ENCODE data around the gene GNS.

Gene GNS

GRCh38 chr12:64673490-64674169 lies 85.6 kb downstream of the GNS start:
- no peak for DNase-seq (ENCODE audit: low read depth)

DNA sequence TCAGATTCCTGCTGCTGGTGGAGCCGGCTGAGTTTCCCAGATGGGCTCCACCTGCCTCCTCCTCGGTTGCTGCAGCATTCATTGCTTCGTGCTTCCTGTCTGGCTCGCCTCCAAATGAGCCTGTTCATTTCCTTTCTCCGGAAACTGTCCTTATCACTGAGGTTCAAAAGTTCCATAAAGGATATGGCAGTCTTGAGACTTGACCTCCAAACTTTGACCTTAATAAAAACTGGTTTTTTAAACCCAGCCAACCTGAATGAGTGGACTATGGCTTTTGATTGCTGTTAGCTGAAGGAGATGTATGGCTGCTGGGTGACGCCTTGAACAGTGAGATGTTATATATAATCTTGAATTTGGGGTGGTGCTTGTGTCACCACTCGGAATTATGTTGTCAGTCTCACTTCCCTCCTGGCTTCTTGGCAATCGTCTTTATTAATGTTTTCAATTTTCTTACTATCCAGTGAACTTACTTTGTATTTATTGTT lies 86.2 kb downstream of the GNS start:
- no peak for DNase-seq (ENCODE audit: low read depth)

GRCh38 chr12:64671681-64672080 lies 87.5 kb downstream of the GNS start:
- no peak for DNase-seq (ENCODE audit: low read depth)

DNA sequence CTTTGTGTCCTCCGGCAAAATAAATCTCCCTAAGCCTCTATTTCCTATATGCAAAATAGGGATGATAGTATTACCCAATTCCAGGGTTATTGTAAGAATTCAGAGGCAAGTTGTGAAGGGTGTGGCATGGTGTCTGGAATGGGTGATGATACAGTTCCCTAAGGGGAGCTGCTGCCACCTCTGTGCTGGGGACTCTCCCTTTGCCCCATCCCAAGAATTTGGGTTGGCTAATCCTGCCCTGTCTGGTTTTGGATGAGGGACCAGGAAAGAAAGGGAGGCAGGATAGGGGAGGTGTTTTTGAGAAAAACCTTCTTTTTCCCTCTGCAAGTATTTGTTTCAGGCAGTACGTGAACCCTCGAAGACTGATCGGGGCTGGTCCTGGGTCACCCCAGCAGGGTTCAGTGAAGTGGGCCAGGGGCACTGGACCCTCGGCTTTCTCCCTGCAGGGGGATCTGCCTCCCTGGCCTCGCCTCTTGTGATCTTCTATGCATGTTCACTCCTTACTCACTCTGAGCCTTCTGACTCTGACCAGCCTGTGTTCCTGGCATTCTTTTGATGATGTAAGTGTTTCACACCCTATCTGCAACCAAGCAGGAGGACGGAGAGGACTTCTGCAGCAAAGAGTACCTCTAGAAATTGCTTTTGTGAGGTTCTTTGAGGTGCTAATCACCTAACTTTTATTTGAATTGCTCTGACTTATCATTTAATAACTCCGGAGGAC lies 88.1 kb downstream of the GNS start:
- DNase-seq (ENCODE audit: low read depth), result peak; percentile 85

GRCh38 chr12:64670019-64670418 lies 89.2 kb downstream of the GNS start:
- no peak for DNase-seq (ENCODE audit: low read depth)

DNA sequence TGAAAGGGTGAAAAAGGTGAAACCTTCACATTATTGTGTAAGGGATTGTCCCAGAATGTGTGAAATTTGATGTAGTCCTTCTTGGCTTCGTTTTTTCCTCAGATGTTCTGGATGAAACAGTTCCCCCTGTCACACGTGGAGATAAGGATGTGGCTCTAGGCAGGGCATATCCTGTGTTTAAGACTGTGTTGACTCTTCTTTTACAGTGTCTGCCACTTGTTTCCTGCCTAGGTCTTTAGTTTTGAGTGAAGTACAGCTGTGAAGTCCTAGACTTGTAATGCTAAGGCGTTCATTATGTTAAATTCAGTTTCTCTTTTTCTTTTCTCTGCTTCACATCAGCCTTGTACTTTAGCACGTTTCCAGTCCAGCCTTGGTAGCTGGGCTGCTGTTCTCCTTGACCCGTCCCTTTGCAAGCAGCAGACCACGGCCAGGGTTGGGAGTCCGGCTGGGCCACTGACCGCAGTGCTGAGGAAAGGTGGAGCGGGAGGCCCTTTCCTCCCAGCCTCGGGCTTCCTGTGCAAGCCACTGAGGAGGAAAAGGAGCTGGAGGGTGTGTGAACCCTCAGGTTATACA lies 89.8 kb downstream of the GNS start:
- DNase-seq (ENCODE audit: low read depth), result no peak

DNA sequence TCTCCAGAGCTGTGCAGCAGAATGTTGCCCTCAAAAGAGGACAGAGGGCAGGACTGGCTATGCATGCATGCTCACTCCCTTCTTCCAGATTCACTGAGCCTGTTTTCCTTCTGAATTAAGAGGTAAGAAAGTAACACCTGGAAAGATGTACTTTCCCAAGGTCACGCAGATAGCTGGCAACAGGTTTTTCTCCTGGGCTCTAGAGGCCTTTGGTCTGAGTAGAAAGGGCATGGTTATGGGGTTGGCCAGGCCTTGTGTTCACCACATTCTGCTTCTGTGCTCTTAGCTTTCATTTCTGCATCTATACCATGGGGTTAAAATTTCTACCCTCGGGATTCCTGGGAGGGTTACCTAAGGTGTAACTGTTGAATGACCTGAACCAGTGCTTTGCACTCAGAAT lies 91.4 kb downstream of the GNS start:
- no peak for DNase-seq (ENCODE audit: low read depth)

DNA sequence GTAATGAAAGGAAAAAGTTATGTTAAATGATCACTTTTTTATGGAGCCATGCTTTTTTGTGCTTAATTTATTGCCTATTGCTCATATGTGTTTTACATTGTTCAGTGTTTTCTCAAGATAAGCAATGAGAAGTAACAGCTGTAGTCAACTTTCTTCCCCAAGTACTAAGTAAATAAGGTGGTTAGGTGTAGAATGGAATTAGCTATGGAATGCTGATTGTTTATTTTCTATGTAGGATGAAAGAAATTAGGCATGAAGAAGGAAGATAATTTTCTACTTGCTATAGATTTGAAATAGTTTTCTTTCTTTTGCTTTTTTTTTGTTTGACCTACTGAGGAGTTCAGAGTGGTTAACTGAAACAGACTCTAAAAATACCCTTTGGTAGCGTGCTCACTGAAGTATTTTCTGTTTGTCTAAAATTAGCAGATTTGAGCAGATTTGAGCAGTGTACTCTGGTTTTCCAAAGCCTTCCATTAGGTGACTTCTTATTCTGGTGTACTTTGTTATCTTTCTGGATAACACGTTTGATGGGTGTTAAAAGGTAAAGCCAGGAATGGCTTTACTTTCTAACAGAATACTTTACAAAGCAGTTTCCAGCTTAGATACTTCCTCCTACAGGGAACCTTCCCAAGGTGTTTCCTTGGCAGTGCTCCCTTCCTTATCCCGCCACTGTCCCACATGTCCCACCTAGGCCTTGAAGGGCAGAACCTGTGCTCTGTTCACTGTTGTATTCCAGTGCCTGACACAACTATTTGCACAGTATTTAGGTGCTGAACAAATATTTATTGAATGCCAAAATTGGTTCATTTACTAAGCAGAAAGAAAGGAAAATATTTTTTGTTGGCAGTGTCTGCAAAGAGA lies 92.9 kb downstream of the GNS start:
- no peak for DNase-seq (ENCODE audit: low read depth)

GRCh38 chr12:64665514-64665913 lies 93.7 kb downstream of the GNS start:
- DNase-seq (ENCODE audit: low read depth), result no peak

All from iris pigment epithelial cell (primary cell).